HepG2 (cell line): ENCODE measurements around the gene NXPE1.

Experiments
- CHD2 ChIP-seq: IDR thresholded peaks from 2 replicates; pipeline ENCODE4 v1.6.1; 2011; ENCODE audit warnings: low read depth, low read length, improper control_type of control experiment
- CREB1 ChIP-seq, 2 experiments: fragments of 450-650 bp in 1 of 2; IDR thresholded peaks; 2 replicates each; pipeline ENCODE4 v1.6.1; 2016 to 2017; ENCODE audit warnings: control low read depth in 1 of 2, mild to moderate bottlenecking in 1 of 2, missing compliant biosample characterization in 1 of 2, missing genetic modification characterization in 1 of 2
- GTF2F1 ChIP-seq: fragments of 150-350 bp; IDR thresholded peaks from 2 replicates; pipeline ENCODE4 v1.6.1; 2014; ENCODE audit warnings: low read length
- HNRNPUL1 ChIP-seq: fragments of 200-400 bp; formaldehyde crosslinking; IDR thresholded peaks from 2 replicates; pipeline ENCODE4 v1.6.1; 2017; ENCODE audit warnings: low read depth, mild to moderate bottlenecking, low read length, moderate library complexity
- NFYB ChIP-seq: sonication (generic); formaldehyde crosslinking; IDR thresholded peaks from 2 replicates; pipeline ENCODE4 v1.4.0; 2020; ENCODE audit warnings: missing genetic modification reagents
- ZNF468 ChIP-seq: sonication (generic); formaldehyde crosslinking; IDR thresholded peaks from 2 replicates; pipeline ENCODE4 v1.8.0; 2022; ENCODE audit warnings: mild to moderate bottlenecking, moderate library complexity, missing genetic modification reagents

DNA sequence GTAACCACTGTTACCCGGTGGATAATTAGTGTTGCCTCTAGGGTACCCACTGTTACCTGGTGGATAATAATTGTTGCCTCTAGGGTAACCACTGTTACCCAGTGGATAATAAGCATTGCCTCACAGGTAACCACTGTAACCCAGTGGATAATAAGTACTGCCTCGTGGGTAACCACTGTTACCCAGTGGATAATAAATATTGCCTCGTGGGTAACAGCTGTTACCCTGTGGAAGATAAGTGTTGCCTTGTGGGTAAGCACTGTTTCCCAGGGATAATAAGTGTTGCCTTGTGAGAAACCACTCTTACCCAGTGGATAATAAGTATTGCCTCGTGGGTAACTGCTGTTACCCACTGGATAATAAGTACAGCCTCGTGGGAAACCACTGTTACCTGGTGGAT lies 45.2 kb upstream of the NXPE1 start:
- TF ChIP-seq CREB1 (IDR thresholded peaks at IDR 0.05), result no peak
- TF ChIP-seq CREB1 (CRISPR knock-in tag; IDR thresholded peaks at IDR 0.05), result no peak
- TF ChIP-seq ZNF468 (CRISPR knock-in tag), result no peak
- no peak for TF ChIP-seq HNRNPUL1
- no peak for TF ChIP-seq GTF2F1
- no peak for TF ChIP-seq NFYB
- TF ChIP-seq CHD2, result no peak
